Coronary artery (tissue), 2 donors: ENCODE results near the gene MPND.
A peak's percentile ranks its signal among the peaks of the same experiment; 100 is the strongest.

Experiments used
- DNase-seq: peaks from one replicate; pipeline ENCODE4 v3.0.0-alpha.2; 2017; ENCODE audit warnings: low spot score
- H3K27ac ChIP-seq, 2 donors: fragments of 200-600 bp; sonication (generic); one replicate each; pipeline ENCODE4 v1.5.1; 2016 to 2019
- H3K4me3 ChIP-seq: fragments of 200-600 bp; sonication (generic); 2 replicates; pipeline ENCODE4 v1.5.1; 2016; ENCODE audit warnings: mild to moderate bottlenecking, moderate library complexity
- CTCF ChIP-seq: fragments of 200-600 bp; sonication (generic); IDR thresholded peaks from one replicate; pipeline ENCODE4 v1.5.1; 2019; ENCODE audit warnings: antibody characterized with exemption

The MPND gene

GRCh38 chr19:4350726-4351125 lies 7.4 kb downstream of the MPND start:
- Histone ChIP-seq H3K4me3 (no peak overlapping the region), H3K27ac (no peak overlapping the region)
- no peak for DNase-seq
- no peak for TF ChIP-seq CTCF

- no peak overlapping the region for H3K27ac ChIP-seq
- H3K4me3 ChIP-seq, result no peak overlapping the region
- no peak for DNase-seq
- TF ChIP-seq CTCF, result peak; percentile 32
These were observed 9.3 kb downstream of the MPND start for GRCh38 chr19:4352701-4353121.

- no peak for DNase-seq
- no peak for TF ChIP-seq CTCF
- no peak overlapping the region for H3K4me3 ChIP-seq
- no peak overlapping the region for H3K27ac ChIP-seq
These were observed 10.9 kb downstream of the MPND start for GRCh38 chr19:4354282-4354681.

- no peak overlapping the region for H3K4me3 ChIP-seq
- no peak for TF ChIP-seq CTCF
- no peak overlapping the region for H3K27ac ChIP-seq
- no peak for DNase-seq
These were observed 11.5 kb downstream of the MPND start for GRCh38 chr19:4354897-4355296.

GRCh38 chr19:4357095-4357797 lies 13.9 kb downstream of the MPND start:
- H3K27ac ChIP-seq, result no peak overlapping the region
- H3K4me3 ChIP-seq, result no peak overlapping the region
- no peak for TF ChIP-seq CTCF
- no peak for DNase-seq

GRCh38 chr19:4357921-4358326 lies 14.6 kb downstream of the MPND start:
- TF ChIP-seq CTCF, result no peak
- Histone ChIP-seq H3K4me3 (no peak overlapping the region), H3K27ac (no peak overlapping the region)
- no peak for DNase-seq
